HL-60 (cell line): ENCODE measurements around the gene PHF11.

Experiments used
- CTCF ChIP-seq: IDR thresholded peaks from one replicate; pipeline ENCODE4 v1.5.1; 2011; ENCODE audit warnings: low read length, control low read depth, inconsistent platforms; ENCODE audit not compliant: insufficient read depth
- POLR2AphosphoS5 ChIP-seq: IDR thresholded peaks from 2 replicates; pipeline ENCODE4 v1.6.1; 2012; ENCODE audit warnings: low read depth
- REST ChIP-seq: IDR thresholded peaks from 2 replicates; pipeline ENCODE4 v1.6.1; 2012; ENCODE audit warnings: low read depth; ENCODE audit not compliant: insufficient replicate concordance

- TF ChIP-seq CTCF: no peak
- TF ChIP-seq REST: no peak
- TF ChIP-seq POLR2AphosphoS5: no peak
Measured at GRCh38 chr13:49497272-49497671, 1.5 kb downstream of the PHF11 start.
